Nephron (organoid): Measurements from ENCODE around the gene GTPBP3.
"Not testable (repeated sequence)": the region's sequence is repeated elsewhere in the genome, so short reads cannot be mapped to it uniquely, and the experiment has no call there.

ENCODE experiments used
- H3K27ac Mint-ChIP-seq, 3 experiments: 2 replicates each; pipeline ENCODE4 v1.8.0; 2020; ENCODE audit warnings: mixed read lengths in 3 of 3, mild to moderate bottlenecking in 2 of 3, moderate library complexity in 1 of 3
- H3K27me3 Mint-ChIP-seq: 2 replicates; pipeline ENCODE4 v1.8.0; 2021; ENCODE audit warnings: low read depth, mild to moderate bottlenecking, moderate library complexity, mixed read lengths
- H3K36me3 Mint-ChIP-seq: 2 replicates; pipeline ENCODE4 v1.8.0; 2020; ENCODE audit warnings: low read depth, mixed read lengths
- H3K4me1 Mint-ChIP-seq: 2 replicates; pipeline ENCODE4 v1.8.0; 2020; ENCODE audit warnings: mixed read lengths
- H3K4me3 Mint-ChIP-seq, 3 experiments: 2 replicates each; pipeline ENCODE4 v1.8.0; 2020; ENCODE audit warnings: mild to moderate bottlenecking in 3 of 3, mixed read lengths in 3 of 3, moderate library complexity in 2 of 3
- H3K9me3 Mint-ChIP-seq: 2 replicates; pipeline ENCODE4 v1.8.0; 2020; ENCODE audit warnings: mixed read lengths
- CTCF ChIP-seq, 3 experiments: fragments of 200-600 bp; sonication (generic); IDR thresholded peaks; one replicate each; pipeline ENCODE4 v1.5.0; 2021; ENCODE audit warnings: antibody characterized with exemption in 3 of 3; ENCODE audit not compliant: unreplicated experiment in 3 of 3

The GTPBP3 gene, protein sequence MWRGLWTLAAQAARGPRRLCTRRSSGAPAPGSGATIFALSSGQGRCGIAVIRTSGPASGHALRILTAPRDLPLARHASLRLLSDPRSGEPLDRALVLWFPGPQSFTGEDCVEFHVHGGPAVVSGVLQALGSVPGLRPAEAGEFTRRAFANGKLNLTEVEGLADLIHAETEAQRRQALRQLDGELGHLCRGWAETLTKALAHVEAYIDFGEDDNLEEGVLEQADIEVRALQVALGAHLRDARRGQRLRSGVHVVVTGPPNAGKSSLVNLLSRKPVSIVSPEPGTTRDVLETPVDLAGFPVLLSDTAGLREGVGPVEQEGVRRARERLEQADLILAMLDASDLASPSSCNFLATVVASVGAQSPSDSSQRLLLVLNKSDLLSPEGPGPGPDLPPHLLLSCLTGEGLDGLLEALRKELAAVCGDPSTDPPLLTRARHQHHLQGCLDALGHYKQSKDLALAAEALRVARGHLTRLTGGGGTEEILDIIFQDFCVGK

DNA sequence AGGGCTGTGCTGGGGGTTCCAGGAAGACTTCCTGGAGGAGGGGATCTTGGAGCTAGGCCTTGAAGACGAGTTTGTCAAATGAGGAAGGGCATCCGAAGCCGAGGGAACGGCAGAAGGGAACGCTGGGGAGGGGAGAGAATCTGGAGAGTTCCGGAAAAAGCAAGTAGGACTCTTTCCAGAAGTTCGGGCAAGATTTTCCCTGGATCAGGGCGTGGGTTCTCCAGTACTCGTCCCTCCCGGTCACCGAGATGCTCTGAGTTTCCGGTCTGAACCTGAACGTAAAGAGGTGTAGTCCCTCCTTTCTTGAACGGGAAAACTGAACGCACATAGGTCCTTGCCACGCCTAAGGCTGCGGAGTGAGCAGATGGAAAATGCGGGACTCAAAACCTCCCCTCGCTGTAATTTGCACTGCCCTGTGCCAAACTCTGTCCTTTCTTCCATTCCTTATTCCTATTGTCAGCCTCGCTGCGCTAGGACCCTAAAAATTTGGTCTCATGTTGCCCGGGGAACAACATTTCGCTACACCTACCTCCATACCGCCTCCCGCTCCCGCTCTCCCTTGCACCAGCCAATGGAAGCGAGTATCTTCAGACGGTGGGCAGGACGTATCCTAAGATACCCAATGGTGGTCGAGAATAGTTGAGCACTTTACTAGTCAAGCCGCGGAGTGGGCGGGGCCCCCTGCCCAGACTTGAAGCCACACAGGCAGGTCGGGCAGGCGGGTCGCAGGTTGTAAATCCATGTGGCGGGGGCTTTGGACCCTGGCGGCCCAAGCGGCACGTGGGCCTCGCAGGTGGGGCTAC is at the start of gene GTPBP3:
GTPBP3 (plus strand) TSS at position 682 of the 803 bp plus-strand sequence; CDS start at position 741, 59 bp downstream.
- peaks cover 17% of the 10 kb centered on the region for H3K4me1 Mint-ChIP-seq
- H3K27ac Mint-ChIP-seq = peak within 1 kb of the TSS; percentile 86 to 96 (median 94)
- no peaks in the 10 kb centered on the region for H3K9me3 Mint-ChIP-seq
- H3K36me3 Mint-ChIP-seq = peaks cover 9% of the 10 kb centered on the region
- H3K4me3 Mint-ChIP-seq = peak within 1 kb of the TSS; percentile 87 to 93 (median 91)
- TF ChIP-seq CTCF (IDR thresholded peaks at IDR 0.05; ENCODE audit: unreplicated experiment in 3 of 3) = no peak
- no peaks in the 10 kb centered on the region for H3K27me3 Mint-ChIP-seq

DNA sequence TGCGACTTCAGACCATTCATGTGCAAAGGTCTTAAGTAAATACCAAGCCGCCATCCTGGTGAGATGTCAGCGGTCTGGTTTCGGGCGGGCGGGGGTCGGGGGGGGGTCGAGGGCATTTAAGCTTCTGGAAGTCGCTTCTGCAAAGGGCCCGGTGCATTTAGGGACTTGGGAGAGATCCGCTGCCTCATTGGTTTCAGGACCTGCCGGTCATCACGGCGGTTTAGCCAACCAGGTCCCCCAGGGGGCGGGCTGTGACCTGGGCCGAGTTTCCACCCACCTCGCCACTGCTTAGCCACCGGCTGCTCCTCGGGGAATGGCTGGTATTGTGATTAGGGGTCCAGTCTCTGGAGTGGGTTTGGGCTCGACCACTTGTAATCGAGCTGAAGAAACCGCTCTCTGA is 47.9 kb upstream of the GTPBP3 start:
- Mint-ChIP-seq H3K4me3 (peak overlapping the region; percentile 32 to 60 (median 38)), H3K9me3 (no peaks in the 10 kb centered on the region), H3K27me3 (no peaks in the 10 kb centered on the region), H3K27ac (no peak overlapping the region), H3K4me1 (no peaks in the 10 kb centered on the region), H3K36me3 (peaks cover 4% of the 10 kb centered on the region)
- no peak for TF ChIP-seq CTCF (IDR thresholded peaks at IDR 0.05; ENCODE audit: unreplicated experiment in 3 of 3)

- TF ChIP-seq CTCF (IDR thresholded peaks at IDR 0.05; ENCODE audit: unreplicated experiment in 3 of 3) = peak; percentile 47 to 62 (median 50)
- Mint-ChIP-seq H3K36me3 (peaks cover 12% of the 10 kb centered on the region), H3K27me3 (no peaks in the 10 kb centered on the region), H3K27ac (peak overlapping the region in 2 of 3 experiments; percentile 83 to 85), H3K4me1 (no peaks in the 10 kb centered on the region), H3K4me3 (peak overlapping the region; percentile 82 to 85 (median 83)), H3K9me3 (no peaks in the 10 kb centered on the region)
These were observed 44.9 kb upstream of the GTPBP3 start for GRCh38 chr19:17292301-17293074.

GRCh38 chr19:17293605-17294004 is 43.7 kb upstream of the GTPBP3 start:
- no peaks in the 10 kb centered on the region for H3K4me1 Mint-ChIP-seq
- no peak overlapping the region for H3K4me3 Mint-ChIP-seq
- no peaks in the 10 kb centered on the region for H3K9me3 Mint-ChIP-seq
- TF ChIP-seq CTCF (IDR thresholded peaks at IDR 0.05; ENCODE audit: unreplicated experiment in 3 of 3) = no peak
- H3K36me3 Mint-ChIP-seq = peaks cover 18% of the 10 kb centered on the region
- H3K27me3 Mint-ChIP-seq = no peaks in the 10 kb centered on the region
- no peak overlapping the region for H3K27ac Mint-ChIP-seq

DNA sequence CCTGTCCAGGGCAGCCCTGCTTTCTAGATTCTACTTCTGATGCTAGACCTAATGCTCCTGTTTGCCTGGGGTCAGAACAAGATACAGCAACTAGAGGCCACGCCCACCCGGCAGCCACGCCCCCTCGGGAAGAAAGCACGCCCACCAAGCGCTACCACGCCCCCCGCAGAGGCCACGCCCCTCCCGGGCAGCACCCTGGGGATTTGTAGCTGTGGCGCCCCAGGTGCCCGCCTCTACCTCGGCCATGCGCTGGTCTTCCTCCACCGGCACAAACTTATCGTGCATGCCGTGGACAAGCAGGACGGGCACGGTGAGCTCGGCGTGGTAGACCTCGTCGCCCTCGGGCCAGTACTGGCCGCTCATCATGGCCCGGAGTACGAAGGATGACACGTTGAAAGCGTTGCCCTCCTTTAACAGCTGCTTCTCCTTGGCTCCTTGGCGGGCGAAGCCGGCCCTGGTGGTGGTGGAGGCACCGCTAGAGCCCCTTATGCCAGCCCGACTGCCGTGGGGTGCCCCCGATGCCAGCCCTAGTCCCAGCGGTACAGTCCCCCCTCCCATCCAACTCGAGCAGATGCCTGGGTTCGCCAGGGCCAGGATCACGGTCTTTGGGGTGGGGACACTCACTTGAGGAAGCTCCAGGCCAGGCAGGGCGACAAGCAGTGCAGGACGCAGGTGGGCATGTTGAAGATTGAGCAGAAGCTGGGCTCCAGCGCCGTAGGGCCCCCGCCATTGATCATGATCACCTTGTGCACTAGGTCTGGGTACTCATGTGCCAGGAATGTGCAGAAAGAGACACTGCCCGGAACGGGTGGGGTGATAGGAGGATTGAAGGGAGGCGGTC is 43.1 kb upstream of the GTPBP3 start:
- Mint-ChIP-seq H3K4me3 (no peak overlapping the region), H3K27me3 (no peaks in the 10 kb centered on the region), H3K36me3 (peaks cover 22% of the 10 kb centered on the region), H3K4me1 (no peaks in the 10 kb centered on the region), H3K27ac (no peak overlapping the region), H3K9me3 (no peaks in the 10 kb centered on the region)
- no peak for TF ChIP-seq CTCF (IDR thresholded peaks at IDR 0.05; ENCODE audit: unreplicated experiment in 3 of 3)

GRCh38 chr19:17295551-17295950 is 41.8 kb upstream of the GTPBP3 start:
- not testable (repeated sequence) for H3K27ac Mint-ChIP-seq, H3K4me3 Mint-ChIP-seq, H3K27me3 Mint-ChIP-seq, H3K4me1 Mint-ChIP-seq, H3K9me3 Mint-ChIP-seq
- peaks cover 22% of the 10 kb centered on the region for H3K36me3 Mint-ChIP-seq
